NT2/D1 (cell line): Measurements from ENCODE around the gene ATF6B.

Experiments used
- DNase-seq: peaks from one replicate; pipeline ENCODE4 v3.0.0-alpha.2; 2011; ENCODE audit warnings: low read depth, low spot score
- H3K27me3 ChIP-seq: 2 replicates; pipeline ENCODE4 v1.6.0; 2011; ENCODE audit warnings: mild to moderate bottlenecking; ENCODE audit not compliant: insufficient read length, insufficient read depth
- H3K36me3 ChIP-seq: 2 replicates; pipeline ENCODE4 v1.6.1; 2011; ENCODE audit warnings: mild to moderate bottlenecking, low read length, mixed read lengths; ENCODE audit not compliant: insufficient read depth, insufficient read length
- H3K4me1 ChIP-seq: 2 replicates; pipeline ENCODE4 v1.5.1; 2011; ENCODE audit not compliant: insufficient read depth, insufficient read length
- H3K4me3 ChIP-seq: 2 replicates; pipeline ENCODE4 v1.5.1; 2011; ENCODE audit warnings: low read depth; ENCODE audit not compliant: insufficient read length
- H3K9ac ChIP-seq: 2 replicates; pipeline ENCODE4 v1.6.0; 2011; ENCODE audit warnings: low read depth; ENCODE audit not compliant: insufficient read length
- H3K9me3 ChIP-seq: 2 replicates; pipeline ENCODE4 v1.5.1; 2011; ENCODE audit warnings: mild to moderate bottlenecking, low read length; ENCODE audit not compliant: insufficient read depth
- SUZ12 ChIP-seq: IDR thresholded peaks from 2 replicates; pipeline ENCODE4 v1.6.1; 2011; ENCODE audit not compliant: insufficient read length, insufficient read depth; ENCODE audit errors: extremely low read depth
- YY1 ChIP-seq: IDR thresholded peaks from 2 replicates; pipeline ENCODE4 v1.6.1; 2011; ENCODE audit not compliant: insufficient read length, insufficient read depth
- ZNF274 ChIP-seq: IDR thresholded peaks from 2 replicates; pipeline ENCODE4 v1.6.1; 2011; ENCODE audit warnings: mild to moderate bottlenecking, low read depth, low read length

Gene ATF6B

DNA sequence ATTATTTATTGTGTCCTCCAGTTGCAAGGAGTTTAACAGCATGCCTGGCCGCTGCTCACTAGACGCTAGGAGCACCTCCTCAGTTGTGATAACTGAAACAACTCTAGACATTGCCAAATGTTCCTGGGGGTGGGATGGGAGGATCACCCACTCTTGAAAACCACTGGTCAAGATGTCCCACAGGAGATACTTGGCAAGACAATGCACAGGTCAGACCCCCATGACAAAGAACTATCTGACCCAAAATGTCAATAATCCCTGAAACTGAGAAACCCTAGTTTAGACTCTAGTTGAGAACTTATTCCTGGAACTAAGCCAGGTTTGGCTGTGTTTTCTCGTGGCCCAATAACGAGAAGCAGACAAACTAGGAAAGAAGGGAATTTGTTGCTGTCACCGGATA is 11.5 kb upstream of the ATF6B start:
- H3K27me3 ChIP-seq: no peaks in the 10 kb centered on the region
- no peak overlapping the region for H3K9ac ChIP-seq
- H3K4me1 ChIP-seq: no peaks in the 10 kb centered on the region
- H3K4me3 ChIP-seq: no peak overlapping the region
- TF ChIP-seq SUZ12 (no peak), ZNF274 (no peak), YY1 (no peak)
- no peak for DNase-seq
- no peaks in the 10 kb centered on the region for H3K36me3 ChIP-seq
- H3K9me3 ChIP-seq: no peaks in the 10 kb centered on the region

DNA sequence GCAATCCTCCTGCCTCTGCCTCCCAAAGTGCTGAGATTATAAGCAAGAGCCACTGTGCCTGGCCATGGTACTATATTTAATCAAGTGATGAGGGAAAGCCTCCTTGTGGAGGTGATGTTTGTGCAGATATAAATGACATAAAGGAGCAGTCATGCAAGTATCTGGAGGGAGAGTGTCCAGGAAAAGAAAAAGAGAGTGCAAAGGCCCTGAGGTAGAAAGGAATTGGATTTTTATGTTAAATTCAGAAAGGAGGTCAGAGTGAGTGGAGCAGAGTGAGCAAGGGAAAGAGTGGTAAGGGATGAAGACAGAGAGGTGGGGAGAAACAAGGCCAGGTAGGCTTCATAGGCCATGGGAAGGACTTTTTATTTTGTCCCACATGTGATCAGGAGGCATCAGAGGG is 9.4 kb upstream of the ATF6B start:
- no peaks in the 10 kb centered on the region for H3K4me1 ChIP-seq
- H3K9me3 ChIP-seq: no peaks in the 10 kb centered on the region
- H3K36me3 ChIP-seq: no peaks in the 10 kb centered on the region
- no peak overlapping the region for H3K4me3 ChIP-seq
- no peaks in the 10 kb centered on the region for H3K27me3 ChIP-seq
- no peak overlapping the region for H3K9ac ChIP-seq
- TF ChIP-seq YY1: no peak
- TF ChIP-seq SUZ12: no peak
- no peak for TF ChIP-seq ZNF274
- DNase-seq: no peak

GRCh38 chr6:32133786-32134185 is 5.7 kb upstream of the ATF6B start:
- no peaks in the 10 kb centered on the region for H3K9me3 ChIP-seq
- DNase-seq: no peak
- no peak overlapping the region for H3K9ac ChIP-seq
- TF ChIP-seq SUZ12: no peak
- TF ChIP-seq YY1: no peak
- TF ChIP-seq ZNF274: no peak
- H3K4me1 ChIP-seq: peaks cover 2% of the 10 kb centered on the region
- peaks cover 6% of the 10 kb centered on the region for H3K36me3 ChIP-seq
- H3K4me3 ChIP-seq: no peak overlapping the region
- no peaks in the 10 kb centered on the region for H3K27me3 ChIP-seq

DNA sequence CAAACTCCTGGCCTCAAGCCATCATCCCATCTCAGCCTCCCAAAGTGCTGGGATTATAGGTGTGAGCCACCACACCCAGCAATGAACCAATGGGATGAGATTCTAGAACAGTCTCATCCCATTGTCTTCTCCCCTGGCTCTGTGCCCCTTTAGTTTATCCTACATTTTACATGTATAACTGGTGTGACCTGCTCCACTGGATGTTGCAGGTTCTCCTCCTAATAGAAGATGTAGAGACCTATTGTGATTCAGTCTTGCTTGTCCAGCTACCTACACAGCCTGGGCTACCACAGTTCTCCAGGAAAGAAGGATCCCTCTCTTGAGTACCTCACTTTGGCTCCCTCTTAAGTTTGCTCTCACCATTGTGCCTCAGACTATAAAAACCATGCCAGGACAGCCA is 4.1 kb upstream of the ATF6B start:
- no peak for DNase-seq
- Histone ChIP-seq H3K4me3 (no peak overlapping the region), H3K27me3 (no peaks in the 10 kb centered on the region), H3K9ac (no peak overlapping the region), H3K4me1 (peaks cover 4% of the 10 kb centered on the region), H3K9me3 (no peaks in the 10 kb centered on the region), H3K36me3 (peaks cover 9% of the 10 kb centered on the region)
- TF ChIP-seq YY1 (no peak), SUZ12 (no peak), ZNF274 (no peak)

- DNase-seq: no peak
- peaks cover 4% of the 10 kb centered on the region for H3K4me1 ChIP-seq
- peaks cover 9% of the 10 kb centered on the region for H3K36me3 ChIP-seq
- no peak overlapping the region for H3K4me3 ChIP-seq
- no peaks in the 10 kb centered on the region for H3K9me3 ChIP-seq
- H3K27me3 ChIP-seq: no peaks in the 10 kb centered on the region
- no peak for TF ChIP-seq SUZ12
- no peak for TF ChIP-seq YY1
- no peak for TF ChIP-seq ZNF274
- H3K9ac ChIP-seq: no peak overlapping the region
Observed at GRCh38 chr6:32131439-32131948, 3.4 kb upstream of the ATF6B start.

DNA sequence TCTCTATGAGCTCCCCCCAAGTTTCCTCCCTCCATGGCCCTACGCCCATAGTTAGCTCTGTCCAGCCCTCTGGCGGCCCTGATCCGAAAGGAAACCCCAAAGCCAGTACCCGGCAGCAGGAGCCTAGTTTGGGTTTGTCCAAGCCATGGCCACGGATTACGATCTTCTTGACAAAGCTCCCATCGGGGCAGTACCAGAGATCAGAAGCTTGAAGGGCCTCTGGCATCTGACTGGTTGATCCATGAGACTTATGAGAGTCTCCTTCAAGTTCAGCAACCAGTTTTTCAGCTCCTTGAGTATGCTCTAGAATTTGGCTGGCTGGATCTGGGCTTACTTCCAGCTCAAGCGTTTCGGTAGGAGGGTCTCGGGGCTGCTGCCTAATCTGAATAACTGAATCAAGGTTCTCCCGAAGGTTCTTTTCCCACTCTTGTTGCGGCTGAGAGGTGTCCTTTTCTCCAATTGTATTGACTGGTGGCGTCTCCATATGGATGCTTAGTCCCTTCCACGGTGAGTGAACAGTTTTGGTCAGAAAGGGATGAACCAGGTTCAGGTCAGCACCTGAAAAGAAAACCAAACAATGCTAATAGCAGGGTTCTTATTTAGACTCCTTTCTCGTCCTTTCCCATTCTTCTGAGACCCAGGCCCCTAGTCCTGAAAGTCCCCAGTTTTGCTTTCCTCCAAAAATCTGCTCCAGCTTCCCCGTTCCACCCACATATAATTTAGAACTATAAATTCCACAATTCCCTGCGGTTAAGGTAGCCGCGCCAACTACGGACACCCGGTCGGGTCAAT is 1.4 kb upstream of the ATF6B start:
- H3K9ac ChIP-seq: peak overlapping the region; percentile 62
- peak overlapping the region; percentile 55 for H3K4me3 ChIP-seq
- no peak for DNase-seq
- no peaks in the 10 kb centered on the region for H3K27me3 ChIP-seq
- peaks cover 4% of the 10 kb centered on the region for H3K4me1 ChIP-seq
- H3K36me3 ChIP-seq: peaks cover 24% of the 10 kb centered on the region
- H3K9me3 ChIP-seq: no peaks in the 10 kb centered on the region
- TF ChIP-seq YY1 (no peak), ZNF274 (no peak), SUZ12 (no peak)

DNA sequence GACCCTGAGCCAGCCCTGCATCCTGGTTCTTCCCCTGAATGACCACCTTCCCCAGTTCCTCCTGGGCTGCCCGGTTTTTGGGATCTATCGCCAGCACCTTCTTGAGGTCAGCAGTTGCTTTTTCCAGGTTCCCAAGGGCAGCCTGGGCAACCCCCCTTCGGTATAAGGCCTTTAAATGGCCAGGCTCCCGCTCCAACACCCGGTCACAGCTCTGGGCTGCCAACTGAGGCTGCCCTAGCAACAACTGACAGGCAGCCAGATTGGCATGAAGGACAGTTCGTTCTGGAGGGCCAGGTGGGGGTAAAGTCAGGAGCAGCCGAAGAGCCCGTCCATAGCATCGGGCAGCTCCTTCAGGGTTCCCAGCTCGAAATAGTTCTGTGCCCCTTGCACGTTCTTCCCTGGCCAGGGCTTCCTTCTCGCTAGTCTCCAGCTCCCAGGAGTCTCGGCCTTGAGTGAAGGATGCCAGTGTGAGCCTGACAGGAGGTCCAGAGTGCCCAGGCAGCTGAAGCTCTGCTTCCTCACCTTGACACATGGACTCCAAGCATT is 778 bp upstream of the ATF6B start:
- no peak for DNase-seq
- peaks cover 29% of the 10 kb centered on the region for H3K36me3 ChIP-seq
- no peak for TF ChIP-seq SUZ12
- TF ChIP-seq ZNF274: no peak
- TF ChIP-seq YY1: no peak
- H3K9ac ChIP-seq: peak overlapping the region; percentile 62
- peaks cover 4% of the 10 kb centered on the region for H3K4me1 ChIP-seq
- no peak overlapping the region for H3K4me3 ChIP-seq
- H3K27me3 ChIP-seq: no peaks in the 10 kb centered on the region
- no peaks in the 10 kb centered on the region for H3K9me3 ChIP-seq
